ENCODE measurements around the gene CHD3. TPM values are rescaled to one million over a fixed set of nuclear protein-coding genes. Genes with fewer than 3 reads are reported as not detected.

The CHD3 gene
- total and polyA plus RNA-seq, 2 donors (not counting 3 experiments of a cell fraction or from before 2014, with no cell fraction given) = 102 to 185 TPM

DNA sequence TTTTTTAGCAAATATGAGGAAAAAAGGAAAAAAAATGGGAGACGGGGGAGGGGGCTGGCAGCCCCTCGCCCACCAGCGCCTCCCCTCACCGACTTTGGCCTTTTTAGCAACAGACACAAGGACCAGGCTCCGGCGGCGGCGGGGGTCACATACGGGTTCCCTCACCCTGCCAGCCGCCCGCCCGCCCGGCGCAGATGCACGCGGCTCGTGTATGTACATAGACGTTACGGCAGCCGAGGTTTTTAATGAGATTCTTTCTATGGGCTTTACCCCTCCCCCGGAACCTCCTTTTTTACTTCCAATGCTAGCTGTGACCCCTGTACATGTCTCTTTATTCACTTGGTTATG, 34.9 kb upstream of the CHD3 start:
- dilution Hi-C loops (cut with MboI; ENCODE audit: extremely low pct_ligation_motif_present, low sequenced_read_pairs) (no loop called here), intact Hi-C loops (cut with micrococcal nuclease) (loop anchor here (2.0 to 10.0 kb wide), 2 partner anchors 135 to 829 kb away; partner anchors contain the start of gene BCL6B)
- H3K9me3 ChIP-seq (replicated peaks; ENCODE audit: control insufficient read depth, insufficient read depth, low read length) = no peaks in the 10 kb centered on the region
- BruUV-seq (replicated peaks) = no TSS peak
- H4K20me1 ChIP-seq (replicated peaks; ENCODE audit: control insufficient read depth, extremely low read depth, insufficient read depth, low read length) = no peaks in the 10 kb centered on the region
- peaks cover 2% of the 10 kb centered on the region for H3K79me2 ChIP-seq (ENCODE audit: control insufficient read depth, insufficient read depth, low read length)
- TF ChIP-seq FOS (IDR thresholded peaks at IDR 0.05; ENCODE audit: borderline replicate concordance, insufficient read depth, low read length) (no peak), EZH2 (IDR thresholded peaks at IDR 0.05; ENCODE audit: borderline replicate concordance, low read depth, low read length, severe bottlenecking) (no peak), GATA2 (IDR thresholded peaks at IDR 0.05; ENCODE audit: insufficient read depth, insufficient read length, low read depth, low read length) (no peak), MYC (IDR thresholded peaks at IDR 0.05; ENCODE audit: low read depth, low read length) (no peak), JUN (IDR thresholded peaks at IDR 0.05; ENCODE audit: borderline replicate concordance, insufficient read depth, insufficient read length, low read depth) (no peak)
- TF ChIP-seq, protein P1, sequence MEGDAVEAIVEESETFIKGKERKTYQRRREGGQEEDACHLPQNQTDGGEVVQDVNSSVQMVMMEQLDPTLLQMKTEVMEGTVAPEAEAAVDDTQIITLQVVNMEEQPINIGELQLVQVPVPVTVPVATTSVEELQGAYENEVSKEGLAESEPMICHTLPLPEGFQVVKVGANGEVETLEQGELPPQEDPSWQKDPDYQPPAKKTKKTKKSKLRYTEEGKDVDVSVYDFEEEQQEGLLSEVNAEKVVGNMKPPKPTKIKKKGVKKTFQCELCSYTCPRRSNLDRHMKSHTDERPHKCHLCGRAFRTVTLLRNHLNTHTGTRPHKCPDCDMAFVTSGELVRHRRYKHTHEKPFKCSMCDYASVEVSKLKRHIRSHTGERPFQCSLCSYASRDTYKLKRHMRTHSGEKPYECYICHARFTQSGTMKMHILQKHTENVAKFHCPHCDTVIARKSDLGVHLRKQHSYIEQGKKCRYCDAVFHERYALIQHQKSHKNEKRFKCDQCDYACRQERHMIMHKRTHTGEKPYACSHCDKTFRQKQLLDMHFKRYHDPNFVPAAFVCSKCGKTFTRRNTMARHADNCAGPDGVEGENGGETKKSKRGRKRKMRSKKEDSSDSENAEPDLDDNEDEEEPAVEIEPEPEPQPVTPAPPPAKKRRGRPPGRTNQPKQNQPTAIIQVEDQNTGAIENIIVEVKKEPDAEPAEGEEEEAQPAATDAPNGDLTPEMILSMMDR (IDR thresholded peaks at IDR 0.05; ENCODE audit: extremely low read depth in 1 of 2, insufficient read depth in 1 of 2, low read depth in 1 of 2, low read length in 2 of 2) = no peak
- TF ChIP-seq, protein P2, sequence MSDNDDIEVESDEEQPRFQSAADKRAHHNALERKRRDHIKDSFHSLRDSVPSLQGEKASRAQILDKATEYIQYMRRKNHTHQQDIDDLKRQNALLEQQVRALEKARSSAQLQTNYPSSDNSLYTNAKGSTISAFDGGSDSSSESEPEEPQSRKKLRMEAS (IDR thresholded peaks at IDR 0.05; ENCODE audit: insufficient read depth, insufficient read length) = no peak
- POLR2A ChIA-PET = no interaction called here
- H3K4me2 ChIP-seq (ENCODE audit: insufficient read depth, low read length) = no peak overlapping the region
- DNase-seq (ENCODE audit: low read depth, low spot score) (no peak), FAIRE-seq (no peak)
- H3K36me3 ChIP-seq (ENCODE audit: control insufficient read depth in 2 of 2, extremely low read depth in 1 of 2, insufficient read depth in 2 of 2, low read length in 2 of 2) = peaks cover 6 to 32% of the 10 kb centered on the region in 2 experiments
- no peak overlapping the region for H3K4me3 ChIP-seq (replicated peaks in 1 of 3; ENCODE audit: insufficient read depth in 1 of 3, low read depth in 1 of 3, low read length in 3 of 3)
- no peaks in the 10 kb centered on the region for H3K27me3 ChIP-seq (ENCODE audit: control insufficient read depth in 2 of 2, insufficient read depth in 2 of 2, low read length in 2 of 2)
- H3K4me1 ChIP-seq (ENCODE audit: control insufficient read depth, extremely low read depth, insufficient read depth, low read length) = peaks cover 28% of the 10 kb centered on the region
- no peak overlapping the region for H3K27ac ChIP-seq (ENCODE audit: insufficient read depth, low read depth, low read length)
- CTCF ChIA-PET = interaction anchor here (1.2 kb wide), 1 partner anchor 9 kb away, joined by 3 read pairs; no protein-coding TSS in a partner anchor
- no peaks in the 10 kb centered on the region for H3K9me1 ChIP-seq (replicated peaks; ENCODE audit: control insufficient read depth, extremely low read depth, insufficient read depth, low read length)
- H2AFZ ChIP-seq (ENCODE audit: low read depth, low read length) = no peak overlapping the region
- H3K9ac ChIP-seq (replicated peaks; ENCODE audit: extremely low read depth, insufficient read depth, low read length) = no peak overlapping the region
